ES-I3 (cell line): Measurements from ENCODE around the gene VKORC1.
"Not testable (repeated sequence)": the region's sequence is repeated elsewhere in the genome, so short reads cannot be mapped to it uniquely, and the experiment has no call there.

Experiments
- H3K36me3 ChIP-seq: 2 replicates; pipeline ENCODE4 v1.6.1; 2013; ENCODE audit warnings: mild to moderate bottlenecking, low read length, control low read depth, moderate library complexity; ENCODE audit not compliant: insufficient read depth
- H3K4me1 ChIP-seq: 2 replicates; pipeline ENCODE4 v1.6.1; 2013; ENCODE audit warnings: mild to moderate bottlenecking, control low read depth, low read length; ENCODE audit not compliant: insufficient read depth
- H3K9ac ChIP-seq: 2 replicates; pipeline ENCODE4 v1.6.1; 2013; ENCODE audit warnings: low read depth, mild to moderate bottlenecking, low read length, moderate library complexity
- H3K9me3 ChIP-seq: 2 replicates; pipeline ENCODE4 v1.6.1; 2013; ENCODE audit warnings: mild to moderate bottlenecking, low read length, moderate library complexity; ENCODE audit not compliant: control insufficient read depth, insufficient read depth

Gene VKORC1

GRCh38 chr16:31105677-31106213, 11.1 kb upstream of the VKORC1 start:
- H3K4me1 ChIP-seq = no peaks in the 10 kb centered on the region
- H3K9ac ChIP-seq = no peak overlapping the region; the same call in 1 of the 2 replicates
- H3K9me3 ChIP-seq = no peaks in the 10 kb centered on the region
- H3K36me3 ChIP-seq = no peaks in the 10 kb centered on the region; the same call in 1 of the 2 replicates

DNA sequence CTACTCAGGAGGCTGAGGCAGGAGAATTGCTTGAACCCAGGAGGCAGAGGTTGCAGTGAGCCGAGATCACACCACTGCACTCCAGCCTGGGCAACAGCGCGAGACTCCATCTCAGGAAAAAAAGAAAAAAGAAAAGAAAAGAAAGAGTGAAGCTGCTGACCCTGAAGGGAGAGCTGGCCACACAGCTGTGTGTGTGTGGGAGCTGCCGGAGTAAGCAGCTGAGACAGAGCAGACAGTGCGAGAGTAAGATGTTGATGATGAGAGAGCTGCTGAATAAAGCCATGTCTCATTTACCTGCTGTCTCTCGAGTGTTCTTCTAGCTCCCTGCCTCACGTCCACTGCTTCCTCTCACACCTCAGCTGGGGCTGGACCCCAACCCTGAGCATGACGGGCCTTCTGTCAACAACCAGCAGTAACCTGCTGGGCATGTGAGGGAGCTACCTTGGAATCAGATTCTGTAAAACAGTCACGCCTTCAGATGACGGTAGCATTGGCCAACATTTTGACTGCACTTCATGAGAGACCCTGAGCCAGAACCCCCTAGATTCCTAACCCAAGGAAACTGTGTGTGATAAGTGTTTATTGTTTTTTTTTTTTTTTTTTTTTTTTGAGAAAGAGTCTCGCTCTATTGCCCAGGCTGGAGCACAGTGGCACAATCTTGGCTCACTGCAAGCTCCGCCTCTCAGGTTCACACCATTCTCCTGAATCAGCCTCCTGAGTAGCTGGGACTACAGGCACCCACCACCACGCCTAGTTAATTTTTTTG, 6.5 kb upstream of the VKORC1 start:
- not testable (repeated sequence) for H3K4me1 ChIP-seq, H3K9ac ChIP-seq, H3K36me3 ChIP-seq, H3K9me3 ChIP-seq

DNA sequence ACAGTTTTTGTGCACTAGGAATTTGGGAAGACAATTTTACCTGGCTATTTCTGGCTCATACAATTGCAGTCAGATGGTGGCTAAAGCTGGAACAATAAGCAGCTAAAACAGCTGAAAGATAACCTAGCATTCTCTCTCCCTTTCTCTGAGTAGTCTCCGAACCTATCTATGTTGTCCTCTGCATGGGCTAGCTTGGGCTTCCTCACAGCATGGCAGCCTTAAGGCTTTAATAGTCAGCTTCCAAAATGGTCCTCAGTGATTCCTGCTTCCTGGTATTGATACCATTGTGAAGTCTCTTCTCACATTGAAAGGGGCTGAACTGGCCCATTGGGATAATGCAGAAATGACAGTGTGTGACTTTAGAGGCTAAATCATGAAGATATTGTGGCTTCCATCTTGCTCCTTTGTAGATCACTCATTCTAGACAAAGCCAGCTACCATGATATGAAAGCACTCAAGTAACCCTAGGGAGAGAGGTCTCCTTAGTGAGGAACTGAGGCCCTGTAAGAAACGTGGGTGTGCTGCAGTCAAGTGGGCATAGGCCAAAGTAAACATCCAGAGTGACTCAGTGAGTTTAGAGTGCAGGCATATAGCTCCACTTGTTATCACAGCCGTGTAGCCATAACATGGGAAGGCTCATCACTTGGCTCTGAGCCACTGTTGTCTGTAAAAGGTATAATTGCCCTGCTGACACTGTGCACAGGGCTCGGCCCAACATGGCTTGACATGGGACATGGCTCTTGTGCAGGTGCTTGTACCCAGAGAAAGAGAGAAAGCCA, 5.5 kb upstream of the VKORC1 start:
- Histone ChIP-seq H3K9ac (no peak overlapping the region), H3K4me1 (no peaks in the 10 kb centered on the region), H3K36me3 (no peaks in the 10 kb centered on the region), H3K9me3 (no peaks in the 10 kb centered on the region)

DNA sequence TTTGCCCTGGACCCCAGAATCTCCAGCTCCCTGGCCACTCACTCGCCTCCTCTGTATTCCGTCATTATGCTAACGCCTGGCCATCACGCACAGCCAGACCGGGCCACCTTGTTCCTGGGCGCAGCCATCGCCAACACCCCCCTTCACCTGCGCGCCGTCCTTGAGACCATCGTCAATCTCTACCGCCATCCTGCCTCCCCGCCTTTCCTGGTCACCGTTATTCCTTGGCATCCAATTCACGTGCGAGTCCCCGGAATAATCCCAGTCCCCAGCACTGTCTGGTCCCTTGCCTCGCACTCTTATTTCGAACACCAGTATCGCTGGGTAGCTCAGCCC, 541 bp downstream of the VKORC1 start:
- Histone ChIP-seq H3K4me1 (peaks cover 3% of the 10 kb centered on the region; the same call in 1 of the 2 replicates), H3K9ac (peak overlapping the region; percentile 84), H3K36me3 (0 out of 2 replicates have a peak, but pooled peaks cover 9% of the 10 kb centered on the region), H3K9me3 (no peaks in the 10 kb centered on the region)

- peak overlapping the region; percentile 84; the same call in 1 of the 2 replicates for H3K9ac ChIP-seq
- 0 out of 2 replicates have a peak, but pooled peaks cover 9% of the 10 kb centered on the region for H3K36me3 ChIP-seq
- peaks cover 3% of the 10 kb centered on the region; the same call in 1 of the 2 replicates for H3K4me1 ChIP-seq
- no peaks in the 10 kb centered on the region for H3K9me3 ChIP-seq
Measured at GRCh38 chr16:31093132-31093703, 1.4 kb downstream of the VKORC1 start.

GRCh38 chr16:31092330-31092729, 2.3 kb downstream of the VKORC1 start:
- 0 out of 2 replicates have a peak, but pooled peaks cover 9% of the 10 kb centered on the region for H3K36me3 ChIP-seq
- H3K4me1 ChIP-seq = peaks cover 3% of the 10 kb centered on the region; the same call in 1 of the 2 replicates
- no peaks in the 10 kb centered on the region for H3K9me3 ChIP-seq
- no peak overlapping the region for H3K9ac ChIP-seq

DNA sequence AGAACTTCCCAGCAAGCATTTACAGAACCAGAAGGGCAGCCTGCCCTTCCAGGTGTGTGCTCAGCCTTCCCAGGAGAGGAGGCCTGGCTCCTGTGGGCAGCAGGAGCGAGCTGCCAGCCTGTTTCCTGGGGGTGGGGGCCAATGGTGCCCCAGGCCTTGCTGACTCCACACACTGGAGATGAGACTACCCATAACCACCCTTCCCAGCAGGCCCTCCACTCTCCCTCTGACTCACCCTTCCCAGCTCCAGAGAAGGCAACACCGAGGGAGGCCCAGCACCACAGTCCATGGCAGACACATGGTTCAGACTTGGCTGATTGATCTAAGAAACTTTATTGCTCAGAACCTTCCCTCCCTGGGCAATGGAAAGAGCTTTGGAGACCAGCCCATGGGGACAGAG, 4.1 kb downstream of the VKORC1 start:
- Histone ChIP-seq H3K9ac (no peak overlapping the region), H3K4me1 (peaks cover 3% of the 10 kb centered on the region; the same call in 1 of the 2 replicates), H3K36me3 (0 out of 2 replicates have a peak, but pooled peaks cover 9% of the 10 kb centered on the region), H3K9me3 (no peaks in the 10 kb centered on the region)

DNA sequence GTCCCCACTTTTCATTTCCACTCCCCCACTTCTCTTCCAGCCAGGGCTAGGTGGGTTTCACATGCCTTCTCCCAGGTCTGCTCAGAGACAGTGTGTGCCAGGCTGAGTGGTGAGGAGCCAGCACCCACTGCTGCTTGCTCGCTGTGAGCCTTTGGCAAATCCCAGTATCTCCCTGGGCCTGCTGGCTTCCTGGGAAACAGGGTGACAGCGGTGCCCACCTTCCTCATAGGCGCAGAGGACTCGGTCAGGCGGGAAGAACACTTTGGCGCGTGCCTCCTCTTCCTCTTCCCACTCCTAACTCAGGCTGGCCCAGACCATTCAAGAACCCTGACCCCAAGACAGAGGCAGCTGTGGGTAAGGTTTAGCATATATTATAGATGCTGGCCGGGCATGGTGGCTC, 5.4 kb downstream of the VKORC1 start:
- Histone ChIP-seq H3K4me1 (peaks cover 3% of the 10 kb centered on the region; the same call in 1 of the 2 replicates), H3K9me3 (no peaks in the 10 kb centered on the region), H3K36me3 (0 out of 2 replicates have a peak, but pooled peaks cover 9% of the 10 kb centered on the region), H3K9ac (no peak overlapping the region)

DNA sequence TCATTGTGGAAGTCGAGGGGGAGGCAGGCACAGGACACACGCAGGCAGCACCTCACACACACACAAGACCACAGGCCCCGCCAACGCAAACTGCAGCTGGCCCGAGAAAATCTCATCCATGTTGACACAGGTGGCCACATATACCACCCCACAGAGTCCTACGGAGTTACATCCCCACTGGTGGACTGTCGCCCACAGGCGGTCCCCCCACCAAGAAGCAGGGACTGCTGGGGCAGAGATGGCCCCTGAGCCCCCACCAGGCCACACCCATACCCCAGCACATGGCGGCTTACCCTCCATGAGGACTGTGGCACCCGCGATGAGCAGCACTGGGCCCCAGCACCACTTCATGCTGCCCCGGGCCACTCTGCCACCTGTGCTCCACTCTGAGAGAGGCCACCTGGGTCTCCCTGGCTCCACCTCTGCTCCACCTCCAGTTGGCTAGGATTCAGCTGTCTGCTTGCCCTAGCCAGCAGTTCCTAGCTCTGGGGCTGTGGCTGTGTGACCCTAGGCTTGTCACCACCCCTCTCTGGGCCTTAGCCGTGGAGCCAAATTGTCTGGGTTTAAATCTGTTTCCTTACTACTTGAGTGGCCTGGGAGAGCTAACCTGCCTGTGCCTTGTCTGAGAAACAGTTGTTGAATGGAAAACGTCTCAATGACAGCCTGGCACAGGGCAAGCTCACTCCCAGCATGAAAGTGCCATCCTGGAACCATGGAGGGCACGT, 6.0 kb downstream of the VKORC1 start, which contains the start of gene PRSS53:
PRSS53 (minus strand) TSS at position 485 of the 725 bp plus-strand sequence; CDS start at position 351, 134 bp downstream.
- no peaks in the 10 kb centered on the region for H3K9me3 ChIP-seq
- no peak within 1 kb of the TSS for H3K9ac ChIP-seq
- 0 out of 2 replicates have a peak, but pooled peaks cover 9% of the 10 kb centered on the region for H3K36me3 ChIP-seq
- H3K4me1 ChIP-seq = peaks cover 3% of the 10 kb centered on the region; the same call in 1 of the 2 replicates

- Histone ChIP-seq H3K4me1 (peaks cover 3% of the 10 kb centered on the region; the same call in 1 of the 2 replicates), H3K9ac (no peak overlapping the region), H3K36me3 (0 out of 2 replicates have a peak, but pooled peaks cover 9% of the 10 kb centered on the region), H3K9me3 (no peaks in the 10 kb centered on the region)
Measured at GRCh38 chr16:31087971-31088370, 6.6 kb downstream of the VKORC1 start.

GRCh38 chr16:31087481-31087880, 7.1 kb downstream of the VKORC1 start:
- 0 out of 2 replicates have a peak, but pooled peaks cover 9% of the 10 kb centered on the region for H3K36me3 ChIP-seq

GRCh38 chr16:31086629-31086906, 8.0 kb downstream of the VKORC1 start:
- Histone ChIP-seq H3K4me1 (no peaks in the 10 kb centered on the region), H3K9me3 (no peaks in the 10 kb centered on the region), H3K9ac (no peak overlapping the region), H3K36me3 (0 out of 2 replicates have a peak, but pooled peaks cover 9% of the 10 kb centered on the region)

More at GRCh38 chr16:31087481-31087880, 7.1 kb downstream of the VKORC1 start:
- no peak overlapping the region for H3K9ac ChIP-seq
- no peaks in the 10 kb centered on the region for H3K4me1 ChIP-seq
- H3K9me3 ChIP-seq = no peaks in the 10 kb centered on the region

GRCh38 chr16:31085873-31086628, 8.5 kb downstream of the VKORC1 start:
- 0 out of 2 replicates have a peak, but pooled peaks cover 9% of the 10 kb centered on the region for H3K36me3 ChIP-seq
- H3K9ac ChIP-seq = no peak overlapping the region
- no peaks in the 10 kb centered on the region for H3K9me3 ChIP-seq
- H3K4me1 ChIP-seq = no peaks in the 10 kb centered on the region
